Endometrial microvascular endothelial cells (primary cell): ENCODE measurements around the gene MT1G. TPM values are rescaled to one million over a fixed set of nuclear protein-coding genes. Genes with fewer than 3 reads are reported as not detected.
"Not testable (repeated sequence)": the region's sequence is repeated elsewhere in the genome, so short reads cannot be mapped to it uniquely, and the experiment has no call there.

Experiments used
- in situ Hi-C: cut with HindIII; loops from 2 replicates; pipeline ENCODE4 v1.10.0; 2017; ENCODE audit warnings: low sequenced_read_pairs, low pct_unique_long_range_greater_than_20kb; ENCODE audit errors: inconsistent ontology term
- total RNA-seq: library from RNA; depleted of rRNA; stranded (reverse); fragments of >200 nt; gene quantifications from one replicate; pipeline ENCODE4 v1.2.3, GENCODE V29; 2015; ENCODE audit errors: inconsistent ontology term

MT1G gene
- total RNA-seq, 1 donor from 2014 or later, result not detected

GRCh38 chr16:56625943-56626654 is 41.8 kb downstream of the MT1G start:
- in situ Hi-C loops, result no loop called here

- in situ Hi-C loops, result no loop called here
These were observed 42.5 kb downstream of the MT1G start, which contains the start of gene MT1E for GRCh38 chr16:56625140-56625942. Gene MT1E, plus strand, starts transcription at chr16:56625781. Its CDS starts 71 bp downstream, at chr16:56625852.

- in situ Hi-C loops, result no loop called here
These were observed 44.2 kb downstream of the MT1G start for GRCh38 chr16:56623637-56624036.

GRCh38 chr16:56623184-56623583 is 44.7 kb downstream of the MT1G start:
- in situ Hi-C loops, result not testable (repeated sequence)

- in situ Hi-C loops, result not testable (repeated sequence)
These were observed 46.0 kb downstream of the MT1G start for GRCh38 chr16:56621665-56622445.

DNA sequence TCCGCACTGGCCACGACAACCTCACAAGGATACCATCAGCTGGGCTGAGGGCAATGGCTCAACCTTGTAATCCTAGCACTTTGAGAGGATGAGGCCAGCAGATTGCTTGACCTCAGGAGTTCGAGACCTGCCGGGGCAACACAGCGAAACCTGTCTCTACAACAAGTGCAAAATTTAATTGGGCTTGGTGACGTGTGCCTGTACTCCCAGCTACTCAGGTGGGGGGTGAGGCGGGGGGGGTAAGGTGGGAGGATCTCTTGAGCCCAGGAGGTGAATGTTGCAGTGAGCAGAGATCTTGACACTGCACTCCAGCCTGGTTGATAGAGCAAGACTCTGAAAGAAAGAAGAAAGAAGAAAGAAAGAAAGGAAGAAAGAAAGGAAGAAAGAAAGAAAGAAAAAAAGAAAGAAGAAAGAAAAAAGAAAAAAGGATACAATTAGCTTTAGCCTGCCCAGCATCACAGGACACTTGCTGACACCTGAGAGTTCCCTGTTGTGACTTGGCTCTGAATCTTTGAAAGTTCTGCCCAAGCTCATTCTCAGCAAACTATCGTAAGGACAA is 47.4 kb downstream of the MT1G start:
- in situ Hi-C loops, result no loop called here

DNA sequence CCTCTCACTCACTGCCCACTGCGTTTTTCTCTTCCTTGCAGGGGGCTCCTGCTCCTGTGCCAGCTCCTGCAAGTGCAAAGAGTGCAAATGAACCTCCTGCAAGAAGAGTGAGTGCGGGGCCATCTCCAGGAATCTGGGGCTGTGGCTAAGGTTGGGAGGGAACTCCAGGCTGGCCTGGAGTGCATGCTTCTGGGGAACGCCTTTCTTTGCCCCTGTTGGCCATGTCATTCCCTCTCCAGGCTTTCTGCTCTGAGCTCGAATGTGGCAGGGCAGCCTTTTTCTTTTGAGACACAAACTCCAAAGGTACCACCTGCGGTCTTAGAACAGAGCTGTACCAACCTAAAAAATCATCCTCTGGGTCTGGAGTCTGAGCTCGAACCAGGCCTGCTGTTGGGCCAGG is 49.7 kb downstream of the MT1G start:
- in situ Hi-C loops, result no loop called here

- in situ Hi-C loops, result no loop called here
These were observed 50.4 kb downstream of the MT1G start for GRCh38 chr16:56617212-56618085.

Other genes with a start within 250 kb of the MT1G start
- 116 TPM for gene AMFR, start 242.5 kb downstream of the MT1G start, total RNA-seq
- gene NUDT21, start 216.7 kb downstream of the MT1G start, total RNA-seq, result 110 TPM
- 99.2 TPM for gene OGFOD1, start 216.5 kb downstream of the MT1G start, total RNA-seq
- gene BBS2, start 148.0 kb downstream of the MT1G start, total RNA-seq, result 45.7 TPM
- not detected for gene MT4, start 103.0 kb downstream of the MT1G start, total RNA-seq
- gene MT3, start 78.5 kb downstream of the MT1G start, total RNA-seq, result not detected
- 1,097 TPM for gene MT2A, start 59.5 kb downstream of the MT1G start, total RNA-seq
- gene MT1E, start 42.3 kb downstream of the MT1G start, total RNA-seq, result 878 TPM
- 4.6 TPM for gene MT1M, start 35.4 kb downstream of the MT1G start, total RNA-seq
- gene MT1A, start 29.4 kb downstream of the MT1G start, total RNA-seq, result 40.6 TPM
- not detected for gene MT1B, start 16.2 kb downstream of the MT1G start, total RNA-seq
- gene MT1F, start 10.1 kb downstream of the MT1G start, total RNA-seq, result 6.5 TPM
- not detected for gene MT1H, start 1.7 kb upstream of the MT1G start, total RNA-seq
- gene MT1X, start 14.4 kb upstream of the MT1G start, total RNA-seq, result 114 TPM
- gene NUP93, start 62.1 kb upstream of the MT1G start, total RNA-seq, result 99.0 TPM
- gene SLC12A3, start 197.1 kb upstream of the MT1G start, total RNA-seq, result not detected